Upper lobe of left lung (tissue), 4 donors: Measurements from ENCODE around the gene SPSB3.

Experiments used
- EP300 ChIP-seq, 4 donors: sonication (generic); formaldehyde crosslinking; IDR thresholded peaks; one replicate each; pipeline ENCODE4 v1.5.1; 2017; ENCODE audit warnings: antibody characterized with exemption in 4 of 4, control low read depth in 2 of 4
- POLR2A ChIP-seq, 4 donors: fragments of 450-650 bp; IDR thresholded peaks; one replicate each; pipeline ENCODE4 v1.5.1; 2016 to 2017; ENCODE audit warnings: antibody characterized with exemption in 4 of 4, mild to moderate bottlenecking in 2 of 4
- POLR2AphosphoS5 ChIP-seq, 2 donors: sonication (generic); formaldehyde crosslinking; IDR thresholded peaks; one replicate each; pipeline ENCODE4 v1.5.1; 2017; ENCODE audit warnings: antibody characterized with exemption in 2 of 2
- TF ChIP-seq, protein P1 (sequence below), 6 experiments: fragments of 450-650 bp in 4 of 6; fragments of 200-600 bp in 2 of 6; sonication (generic) in 2 of 6; IDR thresholded peaks; one replicate each; pipeline ENCODE4 v1.5.1; 2016 to 2019; ENCODE audit warnings: antibody characterized with exemption in 6 of 6

GRCh38 chr16:1743376-1744337 lies 38.7 kb downstream of the SPSB3 start:
- TF ChIP-seq, protein P1, sequence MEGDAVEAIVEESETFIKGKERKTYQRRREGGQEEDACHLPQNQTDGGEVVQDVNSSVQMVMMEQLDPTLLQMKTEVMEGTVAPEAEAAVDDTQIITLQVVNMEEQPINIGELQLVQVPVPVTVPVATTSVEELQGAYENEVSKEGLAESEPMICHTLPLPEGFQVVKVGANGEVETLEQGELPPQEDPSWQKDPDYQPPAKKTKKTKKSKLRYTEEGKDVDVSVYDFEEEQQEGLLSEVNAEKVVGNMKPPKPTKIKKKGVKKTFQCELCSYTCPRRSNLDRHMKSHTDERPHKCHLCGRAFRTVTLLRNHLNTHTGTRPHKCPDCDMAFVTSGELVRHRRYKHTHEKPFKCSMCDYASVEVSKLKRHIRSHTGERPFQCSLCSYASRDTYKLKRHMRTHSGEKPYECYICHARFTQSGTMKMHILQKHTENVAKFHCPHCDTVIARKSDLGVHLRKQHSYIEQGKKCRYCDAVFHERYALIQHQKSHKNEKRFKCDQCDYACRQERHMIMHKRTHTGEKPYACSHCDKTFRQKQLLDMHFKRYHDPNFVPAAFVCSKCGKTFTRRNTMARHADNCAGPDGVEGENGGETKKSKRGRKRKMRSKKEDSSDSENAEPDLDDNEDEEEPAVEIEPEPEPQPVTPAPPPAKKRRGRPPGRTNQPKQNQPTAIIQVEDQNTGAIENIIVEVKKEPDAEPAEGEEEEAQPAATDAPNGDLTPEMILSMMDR (IDR thresholded peaks at IDR 0.05): no peak
- TF ChIP-seq POLR2AphosphoS5 (IDR thresholded peaks at IDR 0.05) (no peak), POLR2A (IDR thresholded peaks at IDR 0.05) (no peak), EP300 (IDR thresholded peaks at IDR 0.05) (no peak)
